RWPE2 (cell line): Measurements from ENCODE around the gene TMEM272.

ENCODE experiments used
- ATAC-seq: fragments of 200-7000 bp; cut with Tn5 transposase; 3 replicates; pipeline ENCODE4 v1.9.1; 2021; ENCODE audit warnings: low read depth
- DNase-seq: peaks from one replicate; pipeline ENCODE4 v3.0.0-alpha.2; 2020; ENCODE audit warnings: low spot score
- H3K27ac ChIP-seq: fragments of 450-650 bp; 2 replicates; pipeline ENCODE4 v1.5.1; 2017; ENCODE audit warnings: mild to moderate bottlenecking; ENCODE audit not compliant: poor library complexity, severe bottlenecking
- H3K27me3 ChIP-seq: fragments of 250-450 bp; sonication (Bioruptor Pico); 2 replicates; pipeline ENCODE4 v1.5.1; 2021; ENCODE audit warnings: mild to moderate bottlenecking, moderate library complexity; ENCODE audit not compliant: insufficient read depth, poor library complexity, severe bottlenecking
- H3K36me3 ChIP-seq: fragments of 250-450 bp; sonication (Bioruptor Pico); 2 replicates; pipeline ENCODE4 v1.5.1; 2020; ENCODE audit warnings: low read depth, mild to moderate bottlenecking, moderate library complexity
- H3K4me1 ChIP-seq: fragments of 250-450 bp; sonication (Bioruptor Pico); 2 replicates; pipeline ENCODE4 v1.5.1; 2021; ENCODE audit warnings: mild to moderate bottlenecking, moderate library complexity; ENCODE audit not compliant: insufficient read depth, poor library complexity, severe bottlenecking
- H3K4me3 ChIP-seq: fragments of 250-450 bp; sonication (Bioruptor Pico); 2 replicates; pipeline ENCODE4 v1.5.1; 2021; ENCODE audit warnings: mild to moderate bottlenecking, moderate library complexity; ENCODE audit not compliant: severe bottlenecking
- H3K9me3 ChIP-seq: fragments of 250-450 bp; sonication (Bioruptor Pico); 2 replicates; pipeline ENCODE4 v1.5.1; 2021; ENCODE audit warnings: mild to moderate bottlenecking, moderate library complexity; ENCODE audit not compliant: severe bottlenecking
- CTCF ChIP-seq: fragments of 450-650 bp; IDR thresholded peaks from one replicate; pipeline ENCODE4 v1.5.1; 2017; ENCODE audit warnings: mild to moderate bottlenecking, moderate library complexity; ENCODE audit not compliant: poor library complexity, severe bottlenecking

Gene TMEM272

DNA sequence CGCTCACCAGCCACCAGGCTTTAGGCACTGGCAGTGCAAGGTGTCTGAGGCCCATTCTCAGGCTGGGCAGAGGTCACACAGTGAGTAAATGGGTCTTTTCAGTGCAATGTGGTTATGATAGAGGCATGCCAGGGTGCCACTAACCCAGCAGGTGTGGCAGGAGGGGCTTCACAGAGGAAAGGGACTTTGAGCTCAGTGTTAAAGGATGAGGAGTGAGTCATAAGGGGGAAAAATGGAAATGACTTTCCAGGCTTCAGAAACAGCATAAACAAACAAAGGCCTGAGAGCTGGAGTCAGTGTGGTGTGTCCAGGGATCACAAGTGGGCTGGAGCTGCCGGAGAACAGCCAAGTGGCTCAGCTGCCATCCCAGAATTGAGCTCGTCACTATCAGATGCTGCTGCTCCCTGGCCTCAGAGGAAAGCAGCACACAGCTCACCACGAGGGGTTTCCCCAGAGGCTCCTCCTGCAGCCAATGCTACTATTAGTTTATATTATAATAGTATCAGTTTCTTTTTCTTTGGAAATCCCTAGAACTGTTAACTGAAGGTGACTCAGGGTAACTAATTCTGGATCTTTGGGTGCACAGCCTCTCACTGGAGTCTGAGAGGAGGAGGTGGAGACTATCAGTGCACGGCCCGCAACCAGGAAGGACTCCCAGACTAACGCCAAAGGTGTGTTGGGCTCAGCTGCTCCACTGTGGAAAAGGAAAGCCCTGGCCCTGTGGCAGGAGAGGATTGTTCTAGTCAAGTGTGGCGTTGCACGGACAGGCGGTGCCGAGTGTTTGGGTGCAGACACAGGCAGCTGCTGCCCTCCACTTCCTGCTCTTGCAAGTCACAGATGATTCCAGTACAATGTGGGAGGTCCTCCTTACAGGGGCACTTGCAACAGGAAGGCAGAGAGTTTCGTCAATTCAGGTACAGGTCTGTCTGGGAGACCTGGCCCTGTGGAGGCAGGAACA lies 80.5 kb downstream of the TMEM272 start:
- ATAC-seq = no peak
- Histone ChIP-seq H3K4me1 (no peaks in the 10 kb centered on the region), H3K36me3 (peaks cover 40% of the 10 kb centered on the region), H3K4me3 (no peak overlapping the region), H3K27me3 (no peaks in the 10 kb centered on the region), H3K27ac (no peak overlapping the region), H3K9me3 (no peaks in the 10 kb centered on the region)
- TF ChIP-seq CTCF = no peak
- DNase-seq = no peak

DNA sequence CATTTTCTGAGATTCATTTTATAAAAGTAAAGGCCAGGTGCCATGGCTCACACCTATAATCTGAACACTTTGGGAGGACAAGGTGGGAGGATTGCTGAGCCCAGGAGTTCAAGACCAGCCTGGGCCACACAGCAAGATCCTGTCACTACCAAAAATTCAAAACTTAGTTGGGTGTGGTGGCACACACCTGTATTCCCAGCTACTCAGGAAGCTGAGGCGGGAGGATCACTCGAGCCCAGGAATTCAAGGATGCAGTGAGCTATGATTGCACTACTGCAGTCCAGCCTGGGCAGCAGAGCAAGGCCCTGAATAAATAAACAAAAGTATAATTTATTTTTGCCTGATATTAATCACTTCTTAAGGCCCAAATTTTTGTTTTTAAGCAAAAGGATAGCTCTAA lies 81.5 kb downstream of the TMEM272 start:
- no peak for TF ChIP-seq CTCF
- Histone ChIP-seq H3K4me1 (no peaks in the 10 kb centered on the region), H3K27ac (no peak overlapping the region), H3K9me3 (no peaks in the 10 kb centered on the region), H3K27me3 (no peaks in the 10 kb centered on the region), H3K36me3 (peaks cover 50% of the 10 kb centered on the region), H3K4me3 (no peak overlapping the region)
- DNase-seq (no peak), ATAC-seq (no peak)
